Activated gamma-delta T cell treated with anti-CD3 and anti-CD28 coated beads, Interleukin-2, amount 50 U/mL, for 16 hours (primary cell): ENCODE measurements around the gene LPAR1.

Source experiments
- DNase-seq: peaks from one replicate; pipeline ENCODE4 v3.0.0-alpha.2; 2020; ENCODE audit warnings: low read depth

Gene LPAR1

GRCh38 chr9:111001526-111001925, 36.7 kb downstream of the LPAR1 start:
- DNase-seq: no peak

GRCh38 chr9:111000202-111000601, 38.1 kb downstream of the LPAR1 start:
- no peak for DNase-seq

- DNase-seq: no peak
These were observed 38.9 kb downstream of the LPAR1 start for GRCh38 chr9:110999379-110999778.

DNA sequence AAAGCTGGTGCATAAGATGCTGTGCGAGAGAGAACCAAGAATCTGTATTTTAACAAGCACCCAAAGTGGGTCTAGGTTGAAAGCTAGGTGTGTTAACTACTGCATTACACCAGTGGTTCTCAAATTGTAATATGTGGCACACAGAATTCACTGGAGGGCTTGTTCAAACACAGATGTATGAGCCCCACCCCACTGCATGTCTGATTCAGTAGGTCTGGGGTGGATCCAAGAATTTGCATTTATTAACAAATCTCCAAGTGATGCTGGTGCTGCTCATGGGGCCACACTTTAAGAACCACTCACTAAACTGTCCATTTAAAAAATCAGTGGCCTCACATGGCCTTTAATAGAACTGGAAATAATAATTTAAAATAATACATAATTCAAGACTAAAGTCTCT, 40.4 kb downstream of the LPAR1 start:
- DNase-seq: no peak

- DNase-seq: no peak
These were observed 41.6 kb downstream of the LPAR1 start for GRCh38 chr9:110996436-110997220.

DNA sequence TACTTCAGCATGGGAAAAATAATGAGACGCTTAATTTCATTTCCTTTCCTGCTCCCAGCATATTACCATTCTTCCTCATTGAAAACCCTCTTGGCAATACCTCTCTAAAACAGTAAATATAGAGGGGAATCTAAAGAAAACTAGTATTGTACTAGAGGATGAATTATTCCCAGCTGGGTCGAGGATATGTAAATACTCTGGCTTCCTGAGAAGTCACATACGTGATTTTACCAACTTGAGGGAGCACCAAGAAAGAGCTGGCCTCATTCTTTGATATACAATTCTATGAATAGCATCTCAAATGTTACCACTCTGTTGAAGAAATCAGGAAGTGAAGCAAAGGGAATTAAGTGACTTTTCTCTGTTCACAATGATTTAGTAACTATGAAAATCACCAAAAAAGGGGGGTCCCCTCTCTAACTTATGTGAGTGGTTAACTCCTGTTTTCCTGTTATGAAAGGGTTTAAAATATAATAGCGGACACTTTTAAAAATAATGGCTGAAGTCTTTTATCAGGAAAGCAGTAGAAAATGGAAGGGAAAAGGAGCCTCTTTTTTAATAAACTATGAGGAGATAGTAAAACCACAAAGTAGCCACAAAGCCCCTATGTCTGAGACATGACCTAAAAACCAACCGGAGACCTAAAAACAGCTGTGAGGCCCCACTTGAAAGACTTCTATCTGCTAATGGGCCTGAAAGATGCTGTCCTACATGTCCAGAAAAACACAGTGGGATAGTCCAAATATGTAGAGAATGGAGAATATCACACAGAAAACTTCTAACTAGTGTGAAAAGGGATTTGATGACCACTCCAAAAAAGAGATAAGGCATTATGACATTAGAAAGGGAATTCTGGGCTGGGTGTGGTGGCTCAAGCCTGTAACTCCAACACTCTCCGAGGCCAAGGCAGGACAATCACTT, 42.6 kb downstream of the LPAR1 start:
- no peak for DNase-seq

- DNase-seq: no peak
These were observed 43.5 kb downstream of the LPAR1 start for GRCh38 chr9:110994771-110995241.

DNA sequence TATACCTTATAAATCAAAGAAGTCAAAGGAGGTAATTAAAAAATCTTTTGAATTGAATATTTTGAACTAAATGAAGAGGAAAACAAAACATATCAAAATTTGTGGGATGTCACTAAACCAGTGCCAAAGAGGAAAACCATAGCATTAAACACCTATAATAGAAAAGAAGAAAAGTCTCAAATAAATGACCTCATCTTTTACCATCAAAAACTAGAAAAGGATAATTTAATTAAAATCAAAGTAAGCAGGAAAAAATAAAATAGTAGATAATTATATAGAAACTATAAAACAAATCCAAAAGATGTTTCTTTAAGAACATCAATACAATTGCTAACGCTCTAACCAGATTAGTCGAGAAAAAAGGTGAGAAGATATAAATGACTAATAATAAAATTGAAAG, 47.8 kb downstream of the LPAR1 start:
- no peak for DNase-seq

DNA sequence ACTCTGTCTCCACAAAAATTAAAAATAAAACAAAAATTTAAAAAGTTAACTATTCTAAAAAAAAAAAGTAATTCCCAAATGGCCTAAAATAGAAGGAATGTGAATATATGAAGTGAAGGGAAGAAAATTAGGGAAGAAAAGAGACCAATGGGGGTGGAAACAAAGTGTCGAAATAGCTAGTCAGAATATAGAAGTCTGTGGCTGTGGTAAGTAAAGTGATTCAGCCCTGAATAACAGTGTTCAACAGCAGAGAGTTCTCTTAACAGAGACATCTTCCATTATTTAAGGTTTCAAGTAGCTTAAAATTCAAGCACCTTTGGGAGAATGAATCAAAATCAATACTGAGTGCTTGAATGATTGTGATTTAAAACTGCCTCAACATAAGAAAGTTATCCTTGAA, 51.7 kb downstream of the LPAR1 start:
- DNase-seq: no peak

DNA sequence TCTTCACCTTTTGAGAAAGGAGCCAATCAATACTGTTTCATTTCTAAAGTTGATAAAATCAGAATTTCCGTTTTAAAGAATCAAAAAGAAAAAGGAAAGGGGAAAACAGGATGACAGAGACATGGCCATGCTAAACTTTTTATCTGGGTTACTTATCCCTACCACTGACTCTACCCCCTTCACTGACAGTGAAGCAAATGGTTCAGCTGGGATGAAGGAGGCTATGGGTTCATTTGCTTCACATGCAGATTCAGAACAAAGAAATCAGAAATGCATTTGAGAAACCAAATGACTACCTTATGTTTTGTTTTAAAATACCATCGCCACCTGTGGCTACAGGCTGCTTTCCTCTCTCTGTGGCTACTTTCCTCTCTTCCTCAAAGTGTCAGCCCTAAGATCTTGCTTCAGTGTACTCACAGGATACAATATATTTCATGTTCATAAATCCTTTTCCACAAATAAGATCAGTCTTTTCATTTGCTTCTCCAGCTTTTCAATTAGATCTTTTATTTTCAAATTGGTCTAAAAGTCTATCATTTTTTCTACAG, 53.3 kb downstream of the LPAR1 start:
- no peak for DNase-seq

GRCh38 chr9:110980261-110980660, 58.0 kb downstream of the LPAR1 start:
- no peak for DNase-seq

DNA sequence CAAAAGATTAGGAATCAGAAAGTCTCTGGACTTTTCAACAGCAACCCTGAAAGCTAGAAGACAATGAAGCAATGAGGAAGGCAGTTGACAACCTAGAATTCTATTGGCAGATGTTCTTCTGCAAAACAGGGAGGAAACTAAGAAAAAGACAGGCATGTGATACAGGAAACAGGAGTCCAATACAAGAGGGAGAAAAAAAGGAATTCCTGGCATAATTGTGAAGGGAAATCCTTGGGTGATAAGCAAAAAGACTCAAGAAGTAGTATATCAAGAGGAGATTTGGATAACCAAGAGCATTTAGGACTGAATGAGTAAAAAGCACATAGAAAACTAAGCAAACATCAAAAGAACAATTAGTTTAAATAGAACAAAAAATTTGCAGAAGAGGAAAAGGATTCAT, 58.6 kb downstream of the LPAR1 start:
- no peak for DNase-seq

DNA sequence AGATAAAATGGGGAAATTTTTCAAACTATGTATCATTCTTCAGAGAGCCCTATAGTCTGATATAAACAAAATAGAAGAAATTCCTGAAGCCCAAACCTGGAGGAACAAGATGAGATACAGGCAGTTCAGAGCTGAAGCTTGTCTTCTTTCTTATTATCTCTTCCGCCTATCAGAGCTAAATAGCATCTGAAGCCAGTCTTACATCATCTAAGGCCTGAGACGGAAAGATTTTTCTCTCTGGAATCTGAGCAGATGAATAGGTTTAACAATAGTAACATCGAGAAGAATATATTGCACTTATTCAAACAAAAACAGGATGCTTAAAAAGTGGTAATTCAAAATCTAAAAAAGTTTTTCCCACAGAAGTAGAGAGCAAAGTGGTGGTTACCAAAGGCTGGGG, 59.8 kb downstream of the LPAR1 start:
- no peak for DNase-seq

- no peak for DNase-seq
These were observed 61.0 kb downstream of the LPAR1 start for GRCh38 chr9:110977259-110977709.

DNA sequence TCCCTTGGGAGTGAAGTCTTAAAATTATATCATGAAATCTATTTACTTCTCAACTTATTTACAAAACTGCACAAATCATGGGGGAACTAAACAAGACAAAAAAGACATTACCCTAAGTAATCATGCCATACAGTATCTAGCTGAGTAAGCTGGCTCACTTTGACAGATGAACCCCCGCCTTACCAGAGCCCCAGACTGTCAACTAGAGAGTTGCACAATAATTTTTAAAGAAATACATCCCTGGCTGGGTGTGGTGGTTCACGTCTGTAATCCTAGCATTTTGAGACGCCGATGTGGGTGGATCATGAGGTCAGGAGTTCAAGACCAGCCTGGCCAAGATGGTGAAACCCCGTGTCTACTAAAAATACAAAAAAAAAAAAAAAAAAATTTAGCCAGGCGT, 62.3 kb downstream of the LPAR1 start:
- DNase-seq: no peak

- no peak for DNase-seq
These were observed 63.0 kb downstream of the LPAR1 start for GRCh38 chr9:110975278-110975677.

DNA sequence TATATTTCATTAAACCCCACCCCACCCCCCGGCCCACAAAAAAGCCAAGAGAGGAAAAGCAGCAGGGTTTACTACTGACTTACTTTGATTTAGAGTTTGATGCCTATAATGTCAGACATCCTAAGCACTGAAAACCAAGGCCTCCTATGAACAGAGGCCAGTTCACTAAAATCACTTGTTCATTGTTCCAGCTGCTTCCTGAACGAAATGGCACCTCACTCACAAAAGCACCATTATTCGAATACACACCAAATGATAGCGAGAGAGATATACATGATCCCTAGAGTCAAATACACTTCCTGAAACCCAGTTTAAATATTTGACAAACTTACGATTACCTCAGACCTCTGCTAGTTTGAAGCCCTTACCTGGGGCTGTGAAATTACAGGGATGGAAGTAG, 66.6 kb downstream of the LPAR1 start:
- no peak for DNase-seq

DNA sequence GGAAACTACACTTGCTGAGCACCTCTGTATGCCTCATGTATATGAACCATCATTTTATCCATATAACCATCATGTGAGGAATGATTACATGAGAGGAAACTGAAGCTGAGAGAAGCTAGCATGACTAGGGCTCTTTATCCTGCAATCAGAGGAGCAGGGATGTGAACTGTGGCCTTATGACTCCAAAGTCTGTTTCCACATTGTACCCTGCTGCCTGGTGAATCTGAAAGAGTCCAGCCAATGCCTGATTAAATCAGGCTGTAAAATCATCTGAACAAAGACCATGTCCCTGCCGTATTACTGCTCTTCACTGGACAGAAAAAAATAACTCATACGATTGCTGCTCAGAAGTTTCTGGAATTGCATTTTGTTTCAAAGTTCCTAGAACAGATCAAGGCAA, 67.0 kb downstream of the LPAR1 start:
- DNase-seq: no peak

- no peak for DNase-seq
These were observed 68.3 kb downstream of the LPAR1 start for GRCh38 chr9:110969971-110970386.

- DNase-seq: no peak
These were observed 70.2 kb downstream of the LPAR1 start for GRCh38 chr9:110968096-110968495.

GRCh38 chr9:110967196-110967595, 71.1 kb downstream of the LPAR1 start:
- DNase-seq: no peak

DNA sequence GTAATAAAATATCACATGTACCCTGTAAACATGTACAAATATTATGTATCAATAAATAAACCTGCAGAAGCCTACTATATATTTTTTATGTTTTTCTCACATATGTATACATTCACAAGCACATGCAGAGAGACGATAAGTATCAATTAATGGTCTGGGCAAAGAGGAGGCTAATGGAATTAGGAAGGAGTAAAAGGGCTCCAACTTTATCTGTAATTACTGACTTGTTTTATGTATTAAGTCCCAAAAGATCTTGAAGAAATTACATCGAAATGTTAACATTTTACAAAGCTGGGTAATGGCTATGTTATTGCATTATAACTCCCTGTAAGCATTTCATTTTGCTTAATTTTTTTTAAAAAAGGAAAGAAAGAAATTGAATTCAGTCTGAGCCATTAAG, 78.0 kb downstream of the LPAR1 start:
- no peak for DNase-seq

GRCh38 chr9:110958847-110959246, 79.4 kb downstream of the LPAR1 start:
- no peak for DNase-seq
